ENCODE data around the gene ACSL6.

The ACSL6 gene

GRCh38 chr5:131947445-131947844, 64.0 kb downstream of the ACSL6 start:
- ChIA-PET POLR2A (no interaction called here), CTCF (no interaction called here)
- TF ChIP-seq SP7 (tag by site-specific recombination; IDR thresholded peaks at IDR 0.05) (no peak), ZNF692 (tag by site-specific recombination; IDR thresholded peaks at IDR 0.05) (no peak), INSM2 (tag by site-specific recombination; IDR thresholded peaks at IDR 0.05) (no peak), ZSCAN4 (tag by site-specific recombination; IDR thresholded peaks at IDR 0.05) (no peak), ZFHX2 (tag by site-specific recombination; conservative IDR thresholded peaks at IDR 0.05) (no peak), SCRT2 (tag by site-specific recombination; IDR thresholded peaks at IDR 0.05) (no peak), ZNF26 (tag by site-specific recombination; IDR thresholded peaks at IDR 0.05) (no peak), ZNF76 (tag by site-specific recombination; IDR thresholded peaks at IDR 0.05; ENCODE audit: borderline replicate concordance, low read depth) (no peak), ZNF391 (tag by site-specific recombination; IDR thresholded peaks at IDR 0.05; ENCODE audit: borderline replicate concordance, low read depth) (no peak), EGR2 (tag by site-specific recombination; IDR thresholded peaks at IDR 0.05; ENCODE audit: low read depth) (no peak), ZNF830 (tag by site-specific recombination; IDR thresholded peaks at IDR 0.05; ENCODE audit: low read depth) (no peak), KLF8 (tag by site-specific recombination; IDR thresholded peaks at IDR 0.05) (no peak), ZSCAN23 (tag by site-specific recombination; IDR thresholded peaks at IDR 0.05) (no peak), ZSCAN5A (tag by site-specific recombination; IDR thresholded peaks at IDR 0.05) (no peak), ZNF548 (tag by site-specific recombination; IDR thresholded peaks at IDR 0.05) (no peak), ZNF791 (tag by site-specific recombination; IDR thresholded peaks at IDR 0.05) (no peak), ZBTB1 (tag by site-specific recombination; IDR thresholded peaks at IDR 0.05) (no peak)
- TF ChIP-seq, protein P1, sequence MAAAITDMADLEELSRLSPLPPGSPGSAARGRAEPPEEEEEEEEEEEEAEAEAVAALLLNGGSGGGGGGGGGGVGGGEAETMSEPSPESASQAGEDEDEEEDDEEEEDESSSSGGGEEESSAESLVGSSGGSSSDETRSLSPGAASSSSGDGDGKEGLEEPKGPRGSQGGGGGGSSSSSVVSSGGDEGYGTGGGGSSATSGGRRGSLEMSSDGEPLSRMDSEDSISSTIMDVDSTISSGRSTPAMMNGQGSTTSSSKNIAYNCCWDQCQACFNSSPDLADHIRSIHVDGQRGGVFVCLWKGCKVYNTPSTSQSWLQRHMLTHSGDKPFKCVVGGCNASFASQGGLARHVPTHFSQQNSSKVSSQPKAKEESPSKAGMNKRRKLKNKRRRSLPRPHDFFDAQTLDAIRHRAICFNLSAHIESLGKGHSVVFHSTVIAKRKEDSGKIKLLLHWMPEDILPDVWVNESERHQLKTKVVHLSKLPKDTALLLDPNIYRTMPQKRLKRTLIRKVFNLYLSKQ (tag by site-specific recombination; IDR thresholded peaks at IDR 0.05; ENCODE audit: borderline replicate concordance), result no peak
- TF ChIP-seq, protein P2, sequence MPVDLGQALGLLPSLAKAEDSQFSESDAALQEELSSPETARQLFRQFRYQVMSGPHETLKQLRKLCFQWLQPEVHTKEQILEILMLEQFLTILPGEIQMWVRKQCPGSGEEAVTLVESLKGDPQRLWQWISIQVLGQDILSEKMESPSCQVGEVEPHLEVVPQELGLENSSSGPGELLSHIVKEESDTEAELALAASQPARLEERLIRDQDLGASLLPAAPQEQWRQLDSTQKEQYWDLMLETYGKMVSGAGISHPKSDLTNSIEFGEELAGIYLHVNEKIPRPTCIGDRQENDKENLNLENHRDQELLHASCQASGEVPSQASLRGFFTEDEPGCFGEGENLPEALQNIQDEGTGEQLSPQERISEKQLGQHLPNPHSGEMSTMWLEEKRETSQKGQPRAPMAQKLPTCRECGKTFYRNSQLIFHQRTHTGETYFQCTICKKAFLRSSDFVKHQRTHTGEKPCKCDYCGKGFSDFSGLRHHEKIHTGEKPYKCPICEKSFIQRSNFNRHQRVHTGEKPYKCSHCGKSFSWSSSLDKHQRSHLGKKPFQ (tag by site-specific recombination; IDR thresholded peaks at IDR 0.05), result no peak
- Histone ChIP-seq H3K9me3 (ENCODE audit: control insufficient read depth, insufficient read depth, low read depth, low read length) (no peaks in the 10 kb centered on the region), H3K27ac (ENCODE audit: extremely low read depth, low read depth, low read length) (no peak overlapping the region), H3K4me3 (ENCODE audit: low read depth, low read length) (no peak overlapping the region), H3K4me1 (ENCODE audit: control insufficient read depth, insufficient read depth, low read length) (no peaks in the 10 kb centered on the region), H3K36me3 (ENCODE audit: control insufficient read depth in 2 of 2, insufficient read depth in 1 of 2, low read length in 2 of 2) (no peaks in the 10 kb centered on the region)

Measured in HEK293 (cell line).